GM18951 (cell line): ENCODE measurements around the gene CD300LB.

Source experiments
- POLR2A ChIP-seq: IDR thresholded peaks from 4 replicates; pipeline ENCODE4 v1.6.1; 2011; ENCODE audit warnings: mild to moderate bottlenecking; ENCODE audit not compliant: insufficient read length, insufficient read depth; ENCODE audit errors: extremely low read depth
- in situ Hi-C: fragments of 300-500 bp; cut with MboI; formaldehyde crosslinking; loops from one replicate; pipeline ENCODE4 v1.12.0; 2022; ENCODE audit warnings: low sequenced_read_pairs, mixed read lengths, inconsistent platforms; ENCODE audit not compliant: unreplicated experiment

CD300LB gene

DNA sequence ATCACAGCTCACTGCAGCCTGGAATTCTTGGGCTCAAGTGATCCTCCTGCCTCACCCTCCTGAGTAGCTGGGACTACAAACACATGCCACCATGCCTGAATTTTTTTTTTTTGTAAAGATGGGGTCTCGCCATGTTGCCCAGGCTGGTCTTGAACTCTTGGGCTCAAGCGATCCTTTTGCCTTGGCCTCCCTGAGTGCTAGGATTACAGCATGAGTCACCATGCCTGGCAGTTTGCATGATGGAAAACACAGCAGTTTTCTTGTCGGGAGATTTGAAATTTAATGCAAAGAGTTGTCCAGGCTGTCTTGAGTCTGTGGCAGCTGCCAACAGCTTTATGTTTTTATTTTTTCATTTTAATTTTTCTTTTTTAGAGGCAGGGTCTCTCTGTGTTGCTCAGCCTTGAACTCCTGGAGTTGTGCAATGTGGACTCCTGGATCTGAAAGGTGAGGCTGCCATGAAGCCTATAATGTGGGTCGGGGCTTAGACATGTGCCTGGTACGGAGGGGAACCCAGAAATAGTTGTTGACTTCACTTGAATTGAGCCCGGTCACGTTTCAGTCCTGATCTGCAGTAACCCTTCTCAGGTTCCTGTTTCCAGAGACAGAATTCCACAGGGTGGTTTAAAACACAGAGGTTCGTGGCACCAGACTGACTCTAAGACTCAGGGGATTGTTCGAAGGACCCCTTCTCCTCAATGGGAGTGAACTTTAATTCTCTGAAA, 46.1 kb downstream of the CD300LB start:
- in situ Hi-C loops: no loop called here
- no peak for TF ChIP-seq POLR2A

DNA sequence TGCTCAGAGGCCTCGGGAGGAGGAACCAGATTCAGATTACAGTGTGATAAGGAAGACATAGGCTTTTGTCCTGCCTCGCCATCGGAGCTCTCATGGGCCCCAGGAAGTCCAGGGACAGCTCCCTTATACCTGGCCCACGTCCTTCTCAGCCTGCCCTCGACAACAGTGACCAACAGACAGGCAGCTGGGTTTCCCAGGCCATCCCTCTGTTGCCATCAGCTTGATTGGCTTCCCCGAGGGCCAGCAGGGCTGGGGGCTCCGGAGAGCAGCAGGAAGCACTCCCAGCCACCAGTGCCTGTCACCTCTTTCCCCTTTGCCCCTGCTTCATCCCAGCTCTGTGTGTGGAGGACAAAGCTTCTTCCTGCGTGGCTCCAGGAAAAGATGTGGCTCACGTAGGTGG, 47.2 kb downstream of the CD300LB start:
- in situ Hi-C loops: no loop called here
- no peak for TF ChIP-seq POLR2A

DNA sequence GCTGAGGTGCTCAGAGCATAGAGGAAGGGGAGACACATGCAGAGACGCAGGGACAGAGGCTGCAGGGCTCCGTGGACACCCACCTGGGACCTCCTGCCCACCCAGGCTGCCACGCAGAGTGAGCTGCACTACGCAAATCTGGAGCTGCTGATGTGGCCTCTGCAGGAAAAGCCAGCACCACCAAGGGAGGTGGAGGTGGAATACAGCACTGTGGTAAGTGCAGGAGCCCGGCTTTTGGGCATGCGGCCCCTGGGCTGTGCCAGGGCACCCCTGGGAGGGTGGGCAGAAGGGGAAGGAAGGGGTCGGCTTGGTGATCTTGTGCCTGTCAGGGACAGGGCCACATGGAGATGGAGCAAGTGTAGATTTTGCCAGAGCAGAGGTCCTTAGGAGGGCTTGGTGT, 49.7 kb downstream of the CD300LB start:
- in situ Hi-C loops: no loop called here
- TF ChIP-seq POLR2A: no peak

DNA sequence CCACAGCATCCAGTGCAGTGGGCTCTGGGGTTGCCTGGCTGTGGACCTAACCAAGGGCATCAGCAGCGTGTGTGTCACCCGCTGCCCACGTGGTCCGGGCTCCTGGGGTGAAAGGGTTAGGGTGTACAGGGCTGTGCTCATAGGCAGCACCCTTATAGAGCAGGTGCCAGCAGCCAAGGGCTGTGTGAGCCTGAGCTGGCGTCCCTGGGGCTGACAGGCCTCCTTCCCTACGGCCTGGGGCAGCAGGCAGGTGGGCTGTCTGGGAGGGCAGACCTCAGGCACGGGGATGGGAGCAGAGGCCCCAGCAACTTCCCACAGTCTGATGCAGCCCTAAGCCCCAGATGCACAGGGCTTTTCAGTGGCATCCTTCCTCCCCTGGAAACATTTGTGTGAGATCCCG, 51.0 kb downstream of the CD300LB start:
- TF ChIP-seq POLR2A: no peak
- in situ Hi-C loops: no loop called here

DNA sequence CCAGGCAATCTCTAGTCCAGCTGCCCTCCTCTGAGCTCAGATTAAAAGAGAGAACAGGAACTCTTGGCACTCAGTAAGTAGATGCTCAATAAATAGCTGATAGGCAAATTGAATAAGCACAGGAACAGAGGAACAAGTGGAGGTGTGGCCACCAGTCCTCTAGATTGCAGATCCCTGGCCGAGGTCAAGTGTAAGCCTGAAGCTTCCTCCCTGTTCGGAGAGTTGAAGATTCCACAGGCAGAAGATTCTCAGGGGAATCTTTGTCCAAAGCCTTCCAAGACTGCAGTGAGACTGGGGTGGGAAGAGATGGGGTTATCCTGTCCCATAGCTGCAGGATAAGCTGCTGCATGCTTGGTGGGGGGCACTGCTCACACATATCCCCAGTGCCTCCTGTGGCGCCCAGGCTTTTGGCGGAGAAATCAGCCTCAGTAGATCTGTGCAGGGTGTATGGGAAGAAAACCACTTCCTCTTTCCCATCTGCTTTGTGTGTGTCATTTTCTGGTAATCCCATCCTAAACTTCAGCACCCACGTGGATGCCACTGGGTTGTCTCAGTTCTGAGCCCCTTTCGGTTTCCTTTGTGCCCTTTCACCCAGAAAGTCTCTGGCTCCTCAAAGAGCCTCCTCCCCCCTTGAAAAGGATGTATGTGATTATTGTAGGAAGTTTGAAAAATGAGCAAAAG, 52.7 kb downstream of the CD300LB start:
- no peak for TF ChIP-seq POLR2A
- in situ Hi-C loops: no loop called here

DNA sequence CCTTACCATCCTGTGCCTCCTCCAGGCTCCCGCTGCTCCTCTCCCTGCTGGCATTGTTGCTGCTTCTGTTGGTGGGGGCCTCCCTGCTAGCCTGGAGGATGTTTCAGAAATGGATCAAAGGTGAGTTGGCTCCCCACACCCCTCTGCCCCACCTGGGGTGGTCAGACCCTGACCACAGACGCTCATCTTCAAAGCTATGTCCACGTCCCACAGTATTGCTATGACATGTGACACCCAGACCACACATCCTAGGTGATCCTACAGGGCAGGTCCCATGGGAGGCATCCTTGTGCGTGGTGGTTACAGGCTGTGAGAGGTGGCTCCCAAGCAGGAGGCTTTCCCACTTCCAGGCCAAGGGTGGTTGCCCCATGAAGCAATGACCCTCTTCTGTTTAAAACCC, 53.9 kb downstream of the CD300LB start:
- TF ChIP-seq POLR2A: no peak

DNA sequence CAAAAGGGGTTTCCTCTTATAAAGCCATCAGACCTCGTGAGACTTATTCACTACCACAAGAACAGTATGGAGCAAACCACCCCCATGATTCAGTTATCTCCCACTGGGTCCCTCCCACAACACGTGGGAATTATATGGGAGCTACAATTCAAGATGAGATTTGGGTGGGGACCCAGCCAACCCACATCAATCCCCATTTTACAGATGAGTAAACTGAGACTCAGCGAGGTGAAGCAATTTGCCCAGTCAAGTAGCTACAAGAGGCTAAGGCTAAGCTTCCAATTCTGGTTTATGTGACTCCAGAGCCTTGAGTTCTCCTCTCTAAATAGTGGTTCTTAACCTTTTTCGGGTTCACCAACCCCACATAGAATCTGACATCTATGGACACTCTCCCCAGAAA, 56.1 kb downstream of the CD300LB start:
- in situ Hi-C loops: no loop called here
- TF ChIP-seq POLR2A: no peak

More for the DNA sequence above, 53.9 kb downstream of the CD300LB start:
- in situ Hi-C loops: no loop called here

DNA sequence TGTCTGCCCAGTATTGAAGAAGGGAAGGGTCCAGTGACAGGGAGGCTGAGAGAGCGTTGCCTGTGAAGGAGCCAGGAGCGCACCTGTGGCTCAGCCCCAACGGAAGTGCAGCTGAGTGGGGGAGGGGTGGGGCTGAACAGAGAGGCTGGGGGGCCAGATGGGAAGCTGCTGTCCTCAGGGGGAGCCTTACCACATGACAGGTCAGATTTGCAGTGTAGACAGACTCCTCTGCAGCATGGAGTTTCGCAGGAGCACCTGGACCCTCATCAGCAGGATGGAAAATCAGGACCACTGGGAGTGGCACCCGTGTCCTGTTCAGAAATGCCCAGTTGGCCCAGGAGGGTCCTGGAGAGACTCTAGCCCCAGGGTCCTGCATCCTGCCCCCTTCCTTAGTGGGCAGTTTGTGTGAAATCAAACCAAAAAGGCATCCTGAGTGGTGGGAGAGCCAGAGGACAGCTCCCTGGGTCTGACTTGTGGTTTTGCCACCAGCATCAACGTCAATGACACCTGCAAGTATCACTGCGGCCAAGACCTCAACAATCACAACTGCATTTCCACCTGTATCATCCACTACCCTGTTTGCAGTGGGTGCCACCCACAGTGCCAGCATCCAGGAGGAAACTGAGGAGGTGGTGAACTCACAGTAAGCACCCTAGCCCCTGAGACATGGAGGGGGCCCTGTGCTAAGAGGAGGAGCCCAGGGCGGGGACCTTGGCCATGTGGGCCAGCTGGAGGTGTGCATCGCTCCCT, 57.1 kb downstream of the CD300LB start:
- TF ChIP-seq POLR2A: no peak
- in situ Hi-C loops: no loop called here

DNA sequence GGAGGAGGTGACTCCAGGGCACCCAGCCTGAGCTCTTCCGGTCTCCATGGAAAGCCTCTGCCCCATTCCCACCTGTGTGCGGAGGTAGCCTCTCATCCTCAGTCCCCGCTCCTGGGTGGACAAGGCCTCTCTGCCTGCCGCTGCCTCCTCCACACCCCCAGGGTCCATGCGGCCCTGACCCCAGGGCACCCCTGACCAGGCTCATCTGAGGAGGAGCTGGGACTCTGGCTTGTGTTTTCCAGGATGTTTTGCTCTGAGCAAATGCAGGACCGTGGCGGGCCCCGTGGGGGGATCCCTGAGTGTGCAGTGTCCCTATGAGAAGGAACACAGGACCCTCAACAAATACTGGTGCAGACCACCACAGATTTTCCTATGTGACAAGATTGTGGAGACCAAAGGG, 58.0 kb downstream of the CD300LB start:
- TF ChIP-seq POLR2A: no peak
- in situ Hi-C loops: no loop called here

DNA sequence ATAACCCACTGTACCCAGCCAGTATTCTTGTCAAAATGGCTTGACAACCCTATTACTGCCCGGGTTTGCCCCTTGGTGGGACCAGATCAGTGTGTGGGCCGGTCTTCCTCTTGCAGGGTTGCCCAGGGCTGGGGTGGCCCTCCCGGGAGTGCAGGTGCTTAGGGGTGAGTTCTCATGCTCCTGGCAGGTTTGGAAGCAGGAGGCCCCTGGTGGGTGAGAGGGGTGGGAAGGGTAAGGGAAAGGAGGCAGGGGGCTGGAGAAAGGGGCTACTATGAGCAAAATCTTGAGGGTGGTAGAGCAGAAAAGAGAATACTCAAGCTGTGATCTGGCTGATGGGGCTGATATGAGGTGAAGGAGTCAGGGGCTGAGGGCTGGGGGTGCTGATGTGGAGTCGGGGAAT, 58.4 kb downstream of the CD300LB start:
- in situ Hi-C loops: no loop called here
- TF ChIP-seq POLR2A: no peak

DNA sequence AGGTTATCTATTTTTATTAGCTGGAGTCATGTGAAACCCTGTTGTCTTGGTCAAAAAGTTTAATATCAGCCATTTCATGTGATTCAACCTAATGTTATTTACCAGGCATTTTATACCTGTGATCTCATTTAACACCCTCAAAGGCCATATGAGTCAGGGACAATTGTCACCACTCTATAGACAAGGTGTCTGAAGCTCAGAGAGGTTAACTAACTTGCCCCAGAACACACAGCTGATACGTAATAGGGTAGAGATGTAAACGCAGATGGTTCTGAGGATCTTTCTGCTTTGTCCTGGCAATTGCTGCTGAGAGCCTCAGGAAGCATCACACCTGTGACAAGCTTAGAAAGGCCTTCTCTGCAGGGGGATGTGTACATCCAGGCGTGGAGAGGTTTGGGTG, 59.9 kb downstream of the CD300LB start:
- in situ Hi-C loops: no loop called here
- TF ChIP-seq POLR2A: no peak
